ENCODE results near the gene CMIP.

GRCh38 chr16:81642943-81643342 lies 198.3 kb downstream of the CMIP start:
- no peak for TF ChIP-seq CTCF (IDR thresholded peaks at IDR 0.05)
- TF ChIP-seq POLR2A (IDR thresholded peaks at IDR 0.05) = no peak
- TF ChIP-seq POLR2AphosphoS5 (IDR thresholded peaks at IDR 0.05) = no peak
